Nephron (organoid): ENCODE data around the gene RNF220.

ENCODE experiments used
- H3K27ac Mint-ChIP-seq, 3 experiments: 2 replicates each; pipeline ENCODE4 v1.8.0; 2020; ENCODE audit warnings: mixed read lengths in 3 of 3, mild to moderate bottlenecking in 2 of 3, moderate library complexity in 1 of 3
- H3K27me3 Mint-ChIP-seq: 2 replicates; pipeline ENCODE4 v1.8.0; 2021; ENCODE audit warnings: low read depth, mild to moderate bottlenecking, moderate library complexity, mixed read lengths
- H3K36me3 Mint-ChIP-seq: 2 replicates; pipeline ENCODE4 v1.8.0; 2020; ENCODE audit warnings: low read depth, mixed read lengths
- H3K4me1 Mint-ChIP-seq: 2 replicates; pipeline ENCODE4 v1.8.0; 2020; ENCODE audit warnings: mixed read lengths
- H3K4me3 Mint-ChIP-seq, 3 experiments: 2 replicates each; pipeline ENCODE4 v1.8.0; 2020; ENCODE audit warnings: mild to moderate bottlenecking in 3 of 3, mixed read lengths in 3 of 3, moderate library complexity in 2 of 3
- H3K9me3 Mint-ChIP-seq: 2 replicates; pipeline ENCODE4 v1.8.0; 2020; ENCODE audit warnings: mixed read lengths
- TF ChIP-seq, protein P1 (sequence below), 3 experiments: fragments of 200-600 bp; sonication (generic); IDR thresholded peaks; one replicate each; pipeline ENCODE4 v1.5.0; 2021; ENCODE audit warnings: antibody characterized with exemption in 3 of 3; ENCODE audit not compliant: unreplicated experiment in 3 of 3

Gene RNF220

DNA sequence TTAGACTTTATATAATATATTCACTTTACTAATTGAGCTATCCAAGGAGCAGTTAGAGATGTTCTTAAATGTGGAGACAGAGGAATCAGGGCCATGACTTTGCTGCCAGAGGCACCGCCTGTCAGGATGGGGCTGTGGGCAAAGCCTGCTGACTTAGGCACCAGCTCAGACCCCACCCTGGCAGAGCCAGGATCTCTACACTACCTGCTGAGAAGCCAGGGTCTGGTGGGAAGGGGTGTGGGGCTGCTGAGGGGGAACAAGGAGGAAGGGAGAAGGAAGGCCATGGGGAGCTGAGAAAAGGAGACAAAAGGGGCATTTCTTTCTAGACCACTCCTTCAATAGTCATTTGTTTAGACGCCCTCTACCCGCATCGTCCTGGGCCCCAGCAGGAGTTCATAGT lies 164.4 kb downstream of the RNF220 start:
- Mint-ChIP-seq H3K27ac (no peak overlapping the region), H3K36me3 (peaks cover 3% of the 10 kb centered on the region), H3K4me1 (no peaks in the 10 kb centered on the region), H3K4me3 (no peak overlapping the region), H3K27me3 (peaks cover 59% of the 10 kb centered on the region), H3K9me3 (no peaks in the 10 kb centered on the region)
- TF ChIP-seq, protein P1, sequence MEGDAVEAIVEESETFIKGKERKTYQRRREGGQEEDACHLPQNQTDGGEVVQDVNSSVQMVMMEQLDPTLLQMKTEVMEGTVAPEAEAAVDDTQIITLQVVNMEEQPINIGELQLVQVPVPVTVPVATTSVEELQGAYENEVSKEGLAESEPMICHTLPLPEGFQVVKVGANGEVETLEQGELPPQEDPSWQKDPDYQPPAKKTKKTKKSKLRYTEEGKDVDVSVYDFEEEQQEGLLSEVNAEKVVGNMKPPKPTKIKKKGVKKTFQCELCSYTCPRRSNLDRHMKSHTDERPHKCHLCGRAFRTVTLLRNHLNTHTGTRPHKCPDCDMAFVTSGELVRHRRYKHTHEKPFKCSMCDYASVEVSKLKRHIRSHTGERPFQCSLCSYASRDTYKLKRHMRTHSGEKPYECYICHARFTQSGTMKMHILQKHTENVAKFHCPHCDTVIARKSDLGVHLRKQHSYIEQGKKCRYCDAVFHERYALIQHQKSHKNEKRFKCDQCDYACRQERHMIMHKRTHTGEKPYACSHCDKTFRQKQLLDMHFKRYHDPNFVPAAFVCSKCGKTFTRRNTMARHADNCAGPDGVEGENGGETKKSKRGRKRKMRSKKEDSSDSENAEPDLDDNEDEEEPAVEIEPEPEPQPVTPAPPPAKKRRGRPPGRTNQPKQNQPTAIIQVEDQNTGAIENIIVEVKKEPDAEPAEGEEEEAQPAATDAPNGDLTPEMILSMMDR (IDR thresholded peaks at IDR 0.05; ENCODE audit: unreplicated experiment in 3 of 3) = no peak

DNA sequence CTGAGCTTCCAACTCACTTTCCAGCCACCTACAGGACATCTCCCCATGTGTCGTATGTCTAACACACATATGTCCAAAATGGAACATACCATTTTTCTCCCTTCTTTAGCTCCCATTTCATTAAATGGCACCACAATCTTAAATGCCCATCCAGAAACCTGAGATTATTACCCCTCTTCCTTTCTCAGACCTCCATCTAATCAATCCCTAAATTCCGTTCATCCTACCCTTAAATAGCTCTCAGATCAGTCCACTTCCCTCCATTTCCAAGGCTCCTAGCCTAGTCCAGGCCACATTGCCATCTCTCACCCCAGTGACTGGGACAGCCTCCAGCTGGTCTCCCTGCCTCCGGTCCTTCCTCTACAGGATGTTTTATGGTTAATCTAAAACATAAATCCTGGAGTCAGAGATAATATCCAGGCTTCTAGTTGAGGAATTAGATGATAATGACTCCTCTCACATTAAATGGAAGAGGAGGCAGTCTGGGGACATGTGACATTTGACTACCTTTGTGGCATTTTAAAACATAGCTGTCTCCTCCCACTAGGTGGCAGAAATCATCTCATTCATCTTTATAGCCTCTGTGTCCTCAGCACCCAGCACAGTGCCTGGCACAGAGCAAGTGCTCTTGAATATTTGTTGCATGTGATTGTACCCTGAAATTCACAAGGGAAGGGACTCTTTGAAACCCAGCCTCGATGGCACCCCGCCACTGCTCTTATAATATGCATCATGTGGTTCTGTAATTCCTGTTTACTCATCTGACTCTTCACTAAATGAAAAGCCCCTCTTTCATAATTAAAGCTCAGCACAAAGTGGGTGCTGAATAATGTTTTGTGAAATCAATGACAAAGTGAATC lies 166.9 kb downstream of the RNF220 start:
- Mint-ChIP-seq H3K4me1 (no peaks in the 10 kb centered on the region), H3K36me3 (no peaks in the 10 kb centered on the region), H3K4me3 (no peak overlapping the region), H3K27me3 (peaks cover 42% of the 10 kb centered on the region), H3K27ac (no peak overlapping the region), H3K9me3 (no peaks in the 10 kb centered on the region)
- TF ChIP-seq, protein P1 (IDR thresholded peaks at IDR 0.05; ENCODE audit: unreplicated experiment in 3 of 3) = peak in 2 of 3 experiments; percentile 22 to 45

DNA sequence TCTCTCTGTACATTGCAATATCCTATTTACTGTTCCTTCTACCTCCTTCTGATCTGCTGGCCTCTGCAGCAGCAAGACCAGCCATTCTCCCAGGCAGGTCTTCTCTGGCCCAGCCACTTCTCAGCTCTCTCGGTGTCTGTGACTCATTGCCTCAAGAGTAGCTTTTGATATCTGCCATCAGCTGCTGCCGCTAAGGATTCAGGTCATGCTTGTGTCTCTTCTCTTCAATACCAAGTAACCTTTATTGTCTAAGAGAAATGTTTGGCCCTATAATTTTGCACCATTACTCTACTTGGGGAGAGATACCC lies 167.5 kb downstream of the RNF220 start:
- H3K36me3 Mint-ChIP-seq = no peaks in the 10 kb centered on the region
- H3K4me3 Mint-ChIP-seq = no peak overlapping the region
- H3K4me1 Mint-ChIP-seq = no peaks in the 10 kb centered on the region
- no peak overlapping the region for H3K27ac Mint-ChIP-seq
- no peaks in the 10 kb centered on the region for H3K9me3 Mint-ChIP-seq
- TF ChIP-seq, protein P1 (IDR thresholded peaks at IDR 0.05; ENCODE audit: unreplicated experiment in 3 of 3) = no peak
- H3K27me3 Mint-ChIP-seq = peaks cover 36% of the 10 kb centered on the region

DNA sequence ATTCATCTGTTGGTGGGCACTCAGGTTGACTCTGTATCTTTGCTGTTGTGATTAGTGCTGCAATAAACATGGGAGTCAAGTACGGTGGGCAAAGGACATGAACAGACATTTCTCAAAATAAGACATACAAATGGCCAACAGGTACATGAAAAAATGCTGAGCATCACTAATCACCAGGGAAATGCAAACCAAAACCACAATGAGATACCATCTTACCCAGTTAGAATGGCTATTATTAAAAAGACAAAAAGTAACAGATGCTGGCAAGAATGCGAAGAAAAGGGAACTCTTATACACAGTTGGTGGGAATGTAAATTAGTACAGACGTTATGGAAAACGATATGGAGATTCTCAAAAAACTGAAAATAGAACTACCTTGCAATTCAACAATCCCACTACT lies 170.3 kb downstream of the RNF220 start:
- H3K4me1 Mint-ChIP-seq = no peaks in the 10 kb centered on the region
- TF ChIP-seq, protein P1 (IDR thresholded peaks at IDR 0.05; ENCODE audit: unreplicated experiment in 3 of 3) = no peak
- no peak overlapping the region for H3K27ac Mint-ChIP-seq
- H3K9me3 Mint-ChIP-seq = no peaks in the 10 kb centered on the region
- no peaks in the 10 kb centered on the region for H3K36me3 Mint-ChIP-seq
- H3K27me3 Mint-ChIP-seq = peaks cover 16% of the 10 kb centered on the region
- no peak overlapping the region for H3K4me3 Mint-ChIP-seq

DNA sequence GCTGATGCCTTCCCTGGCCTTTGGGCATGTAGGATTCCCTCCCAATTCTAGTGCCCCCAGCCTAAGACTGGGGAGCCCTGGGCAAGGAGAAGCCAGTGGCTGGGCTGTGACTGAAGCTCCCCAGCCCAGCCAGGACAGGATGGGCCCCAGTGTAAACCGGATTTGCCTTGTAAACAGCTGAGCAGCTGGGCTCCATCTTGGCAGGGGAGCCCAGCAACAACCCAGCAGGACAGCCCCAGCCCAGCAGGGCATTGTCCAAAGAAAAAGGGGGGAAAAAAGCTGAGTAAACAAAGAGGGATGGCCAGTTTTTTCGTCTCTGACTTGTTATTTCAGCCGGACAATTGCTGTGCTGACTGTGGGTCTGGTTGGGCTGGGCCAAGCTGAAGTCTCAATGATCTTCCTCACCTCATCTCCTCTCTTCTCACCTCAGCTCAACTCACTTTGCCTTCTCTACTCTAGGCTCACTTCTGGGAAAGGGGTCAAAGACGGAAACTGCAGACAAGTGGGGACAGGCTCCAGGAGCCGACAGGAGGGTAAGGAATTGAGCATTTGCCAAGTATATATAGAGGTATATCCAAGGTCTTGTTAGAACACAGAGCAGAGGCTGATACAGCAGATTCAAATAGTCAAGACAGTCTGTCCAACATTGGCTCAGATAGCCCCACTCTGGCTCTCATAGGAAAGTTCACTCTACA lies 171.5 kb downstream of the RNF220 start:
- Mint-ChIP-seq H3K9me3 (no peaks in the 10 kb centered on the region), H3K27ac (peak overlapping the region in 1 of 3 experiments; percentile 1)

More for the DNA sequence above, 171.5 kb downstream of the RNF220 start:
- Mint-ChIP-seq H3K36me3 (no peaks in the 10 kb centered on the region), H3K4me1 (no peaks in the 10 kb centered on the region), H3K27me3 (peaks cover 12% of the 10 kb centered on the region), H3K4me3 (no peak overlapping the region)
- TF ChIP-seq, protein P1 (IDR thresholded peaks at IDR 0.05; ENCODE audit: unreplicated experiment in 3 of 3) = no peak
